ENCODE results near the gene OR10H4. TPM values are rescaled to one million over a fixed set of nuclear protein-coding genes. Genes with fewer than 3 reads are reported as not detected.
"Not testable (repeated sequence)": the region's sequence is repeated elsewhere in the genome, so short reads cannot be mapped to it uniquely, and the experiment has no call there.

Gene OR10H4
- total and polyA plus RNA-seq, 7 donors, result not detected

GRCh38 chr19:15977690-15978089 lies 28.9 kb downstream of the OR10H4 start:
- ATAC-seq (no peak), DNase-seq (no peak)
- Histone ChIP-seq H3K27me3 (ENCODE audit: insufficient read depth in 3 of 3, low read length in 2 of 3) (peaks cover 0 to 4% (median 3%) of the 10 kb centered on the region in 3 donors), H3K36me3 (ENCODE audit: insufficient read depth in 1 of 2, low read depth in 1 of 2) (no peaks in the 10 kb centered on the region), H3K27ac (no peak overlapping the region), H3K4me3 (no peak overlapping the region), H3K9me3 (peaks cover 10% of the 10 kb centered on the region), H3K4me1 (no peaks in the 10 kb centered on the region)
- intact Hi-C loops (cut with DNase I), result no loop called here
- WGBS, 3 donors, result 57 to 67% (median 60%) methylated on average over 7 of the region's 7 CpGs
- no peak for TF ChIP-seq CTCF (IDR thresholded peaks at IDR 0.05)

- no peak for ATAC-seq
- peaks cover 0 to 4% (median 3%) of the 10 kb centered on the region in 3 donors for H3K27me3 ChIP-seq (ENCODE audit: insufficient read depth in 3 of 3, low read length in 2 of 3)
- intact Hi-C loops (cut with DNase I), result no loop called here
Observed at GRCh38 chr19:15979293-15979692, 30.5 kb downstream of the OR10H4 start.

GRCh38 chr19:15985831-15986230 lies 37.0 kb downstream of the OR10H4 start:
- H3K9me3 ChIP-seq, result peaks cover 16% of the 10 kb centered on the region
- DNase-seq; H3K36me3 ChIP-seq (ENCODE audit: insufficient read depth in 1 of 2, low read depth in 1 of 2); H3K27ac ChIP-seq; intact Hi-C loops (cut with DNase I); H3K27me3 ChIP-seq (ENCODE audit: insufficient read depth in 3 of 3, low read length in 2 of 3); H3K4me1 ChIP-seq; ATAC-seq; H3K4me3 ChIP-seq: not testable (repeated sequence)
- 41 to 60% (median 58%) methylated on average over 6 of the region's 6 CpGs for WGBS, 3 donors

More at GRCh38 chr19:15979293-15979692, 30.5 kb downstream of the OR10H4 start:
- Histone ChIP-seq H3K9me3 (peaks cover 16% of the 10 kb centered on the region), H3K27ac (no peak overlapping the region), H3K4me1 (no peaks in the 10 kb centered on the region), H3K4me3 (no peak overlapping the region), H3K36me3 (ENCODE audit: insufficient read depth in 1 of 2, low read depth in 1 of 2) (no peaks in the 10 kb centered on the region)
- 72 to 85% (median 76%) methylated on average over 4 of the region's 4 CpGs for WGBS, 3 donors
- no peak for TF ChIP-seq CTCF (IDR thresholded peaks at IDR 0.05)
- DNase-seq, result no peak

GRCh38 chr19:15986701-15987100 lies 37.9 kb downstream of the OR10H4 start:
- Histone ChIP-seq H3K4me1 (no peaks in the 10 kb centered on the region), H3K27me3 (ENCODE audit: insufficient read depth in 3 of 3, low read length in 2 of 3) (peaks cover 0 to 13% (median 5%) of the 10 kb centered on the region in 3 donors), H3K36me3 (ENCODE audit: insufficient read depth in 1 of 2, low read depth in 1 of 2) (no peaks in the 10 kb centered on the region), H3K4me3 (no peak overlapping the region), H3K27ac (no peak overlapping the region), H3K9me3 (peaks cover 8% of the 10 kb centered on the region)
- 71 to 77% (median 75%) methylated on average over 2 of the region's 2 CpGs for WGBS, 3 donors
- TF ChIP-seq CTCF (IDR thresholded peaks at IDR 0.05), result no peak
- intact Hi-C loops (cut with DNase I), result no loop called here
- no peak for ATAC-seq
- DNase-seq, result no peak

- H3K27me3 ChIP-seq (ENCODE audit: insufficient read depth in 3 of 3, low read length in 2 of 3), result peaks cover 0 to 18% (median 5%) of the 10 kb centered on the region in 3 donors
- ATAC-seq (no peak), DNase-seq (no peak)
- intact Hi-C loops (cut with DNase I), result no loop called here
- 17 to 32% (median 25%) methylated on average over 3 of the region's 3 CpGs for WGBS, 3 donors
- H3K4me1 ChIP-seq, result no peaks in the 10 kb centered on the region
- H3K36me3 ChIP-seq (ENCODE audit: insufficient read depth in 1 of 2, low read depth in 1 of 2), result no peaks in the 10 kb centered on the region
- H3K4me3 ChIP-seq, result no peak overlapping the region
- H3K27ac ChIP-seq, result no peak overlapping the region
- H3K9me3 ChIP-seq, result no peaks in the 10 kb centered on the region
- TF ChIP-seq CTCF (IDR thresholded peaks at IDR 0.05), result no peak
Observed at GRCh38 chr19:15989889-15990288, 41.1 kb downstream of the OR10H4 start.
